T-helper 17 cell (primary cell): ENCODE measurements around the gene CLCN7. TPM values are rescaled to one million over a fixed set of nuclear protein-coding genes. Genes with fewer than 3 reads are reported as not detected.

Source experiments
- ATAC-seq: fragments of 150-1000 bp; cut with Tn5 transposase; 2 replicates; pipeline ENCODE4 v1.10.0; 2021; ENCODE audit warnings: mild to moderate bottlenecking, moderate library complexity
- DNase-seq, 3 donors: peaks; one replicate each; pipeline versions ENCODE4 v3.0.0 to v3.0.0-alpha.2; 2020 to 2021
- H3K9me3 ChIP-seq: one replicate; pipeline ENCODE4 v1.7.0; 2013; ENCODE audit warnings: low read length, mild to moderate bottlenecking; ENCODE audit not compliant: control insufficient read depth, poor library complexity, severe bottlenecking
- H3K27ac Mint-ChIP-seq: one replicate; pipeline ENCODE4 v1.8.0; 2022; ENCODE audit warnings: mild to moderate bottlenecking, moderate library complexity, mixed read lengths
- H3K27me3 Mint-ChIP-seq: one replicate; pipeline ENCODE4 v1.8.0; 2022; ENCODE audit warnings: mixed read lengths
- H3K36me3 Mint-ChIP-seq: one replicate; pipeline ENCODE4 v1.8.0; 2022; ENCODE audit warnings: low read depth, mixed read lengths
- H3K4me1 Mint-ChIP-seq: one replicate; pipeline ENCODE4 v1.8.0; 2022; ENCODE audit warnings: mild to moderate bottlenecking, mixed read lengths
- H3K4me3 Mint-ChIP-seq: one replicate; pipeline ENCODE4 v1.8.0; 2022; ENCODE audit warnings: mild to moderate bottlenecking, moderate library complexity, mixed read lengths
- total RNA-seq, 4 donors: library from RNA in 2 of 4; stranded (reverse) in 2 of 4; gene quantifications; one replicate each; pipeline ENCODE4 v1.2.3 and lab custom pipeline; 2022 to 2026

Gene CLCN7
- total RNA-seq, 2 donors from 2014 or later = 93.9 to 113 TPM

DNA sequence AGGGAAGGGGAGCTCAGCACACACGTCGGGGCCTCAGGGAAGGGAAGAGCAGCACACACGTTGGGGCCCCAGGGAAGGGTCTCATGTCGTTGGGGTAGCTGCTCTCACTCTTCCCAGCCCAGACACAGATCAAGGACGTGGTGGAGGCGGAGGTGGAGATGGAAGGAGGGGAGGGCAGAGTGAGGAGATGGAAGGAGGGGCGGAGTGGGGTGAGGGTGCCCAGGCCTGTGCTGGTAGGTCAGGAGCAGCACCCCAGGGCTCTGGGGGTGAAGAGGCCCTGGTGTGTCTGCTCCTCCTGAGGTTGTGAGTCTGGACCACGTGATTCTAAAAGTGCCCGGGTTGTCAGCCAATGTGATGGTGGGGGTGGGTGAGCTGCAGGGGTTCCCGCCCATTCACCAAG is 14.9 kb downstream of the CLCN7 start:
- H3K27me3 Mint-ChIP-seq = no peaks in the 10 kb centered on the region
- peaks cover 6% of the 10 kb centered on the region for H3K4me1 Mint-ChIP-seq
- H3K9me3 ChIP-seq = no peaks in the 10 kb centered on the region
- no peak overlapping the region for H3K4me3 Mint-ChIP-seq
- no peak overlapping the region for H3K27ac Mint-ChIP-seq
- no peak for ATAC-seq
- DNase-seq = no peak
- H3K36me3 Mint-ChIP-seq = no peaks in the 10 kb centered on the region

DNA sequence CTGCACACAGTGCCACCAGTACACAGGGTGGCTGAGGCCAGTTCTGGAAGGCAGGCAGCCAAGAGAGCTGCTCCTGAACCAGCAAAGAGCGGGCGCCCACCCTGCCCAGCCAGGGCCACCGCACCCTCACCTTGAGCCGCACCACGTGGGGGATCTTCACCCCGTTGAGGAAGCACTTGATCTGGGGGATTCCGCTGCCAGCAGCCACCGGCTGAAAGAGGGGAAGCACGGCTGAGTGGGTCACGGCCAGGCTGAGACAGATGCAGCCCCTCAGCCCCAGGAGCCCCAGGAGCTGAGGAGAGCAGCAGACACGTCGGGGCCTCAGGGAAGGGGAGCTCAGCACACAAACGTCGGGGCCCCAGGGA is 15.9 kb downstream of the CLCN7 start:
- no peak overlapping the region for H3K4me3 Mint-ChIP-seq
- peak; percentile 81 for ATAC-seq

DNA sequence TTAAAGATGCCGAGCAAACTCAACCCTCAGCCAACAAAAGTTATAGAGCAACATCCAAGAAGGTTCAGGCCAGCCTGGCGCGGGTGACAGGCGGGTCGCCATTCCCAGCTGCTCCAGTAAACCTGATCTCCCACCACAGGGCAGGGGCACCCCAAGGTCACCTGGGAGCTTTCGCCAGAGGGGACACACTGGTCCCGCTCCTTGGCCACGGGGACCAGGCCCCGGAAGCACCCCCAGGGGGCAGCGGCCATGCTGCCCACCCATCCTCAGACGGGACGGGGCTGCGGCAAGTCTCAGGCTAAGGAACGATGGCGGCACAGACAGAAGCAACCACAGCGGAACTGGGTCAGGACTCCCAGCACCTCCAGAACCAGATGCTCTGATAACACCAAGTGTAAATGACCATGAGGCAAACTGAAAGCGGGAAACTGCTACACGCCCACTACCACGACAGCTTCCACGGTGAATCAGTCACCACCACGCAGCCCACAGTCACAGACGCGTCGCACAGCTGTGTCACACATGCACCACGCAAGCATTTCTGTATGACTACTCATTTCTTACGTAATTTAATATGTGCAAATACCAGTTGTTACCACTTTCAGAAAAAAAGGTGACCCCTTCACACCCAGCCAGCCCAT is 16.4 kb downstream of the CLCN7 start:
- no peaks in the 10 kb centered on the region for H3K36me3 Mint-ChIP-seq
- H3K27me3 Mint-ChIP-seq = no peaks in the 10 kb centered on the region
- H3K9me3 ChIP-seq = no peaks in the 10 kb centered on the region
- H3K4me3 Mint-ChIP-seq = no peak overlapping the region
- peak overlapping the region; percentile 21 for H3K27ac Mint-ChIP-seq
- ATAC-seq (peak; percentile 52), DNase-seq (no peak)
- peaks cover 2% of the 10 kb centered on the region for H3K4me1 Mint-ChIP-seq

More for the DNA sequence above, 15.9 kb downstream of the CLCN7 start:
- Mint-ChIP-seq H3K4me1 (peaks cover 2% of the 10 kb centered on the region), H3K27me3 (no peaks in the 10 kb centered on the region), H3K36me3 (no peaks in the 10 kb centered on the region), H3K27ac (peak overlapping the region; percentile 21)
- H3K9me3 ChIP-seq = no peaks in the 10 kb centered on the region
- no peak for DNase-seq

DNA sequence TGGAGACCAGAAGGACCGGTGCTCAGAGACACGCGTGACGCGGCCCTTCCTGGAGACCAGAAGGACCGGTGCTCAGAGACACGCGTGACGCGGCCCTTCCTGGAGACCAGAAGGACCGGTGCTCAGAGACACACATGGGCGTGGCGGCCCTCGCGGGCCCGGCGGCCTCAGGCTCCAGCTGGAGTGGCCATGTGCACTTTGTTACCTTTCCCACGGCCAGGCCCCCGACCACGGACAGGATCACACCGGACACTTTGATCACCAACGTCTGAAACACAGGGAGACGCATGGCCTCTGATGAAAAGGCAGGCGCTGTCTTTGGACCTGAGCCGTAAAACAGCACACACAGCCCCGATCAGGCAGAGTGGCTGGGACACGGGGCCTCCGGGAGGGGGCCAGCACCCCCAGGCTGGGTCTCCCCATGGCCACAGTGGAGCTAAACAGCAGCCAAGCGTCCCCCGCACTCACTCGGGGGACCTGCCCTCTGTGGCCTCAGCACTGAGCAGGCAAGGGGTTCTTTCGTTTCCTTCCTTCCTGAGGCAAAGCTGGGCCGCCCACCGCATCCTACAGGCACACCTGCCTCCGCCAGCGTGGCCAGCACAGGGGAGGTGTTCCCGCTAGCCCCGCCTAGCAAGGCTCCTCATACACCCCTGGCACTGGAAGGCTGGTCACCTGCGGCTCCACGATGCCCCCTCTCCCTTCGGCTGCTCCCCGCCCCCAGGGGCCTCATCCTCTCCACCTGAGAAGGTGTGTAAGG is 17.2 kb downstream of the CLCN7 start:
- Mint-ChIP-seq H3K4me1 (peaks cover 2% of the 10 kb centered on the region), H3K36me3 (no peaks in the 10 kb centered on the region), H3K27me3 (no peaks in the 10 kb centered on the region), H3K4me3 (no peak overlapping the region), H3K27ac (no peak overlapping the region)
- H3K9me3 ChIP-seq = no peaks in the 10 kb centered on the region
- DNase-seq (no peak), ATAC-seq (no peak)

DNA sequence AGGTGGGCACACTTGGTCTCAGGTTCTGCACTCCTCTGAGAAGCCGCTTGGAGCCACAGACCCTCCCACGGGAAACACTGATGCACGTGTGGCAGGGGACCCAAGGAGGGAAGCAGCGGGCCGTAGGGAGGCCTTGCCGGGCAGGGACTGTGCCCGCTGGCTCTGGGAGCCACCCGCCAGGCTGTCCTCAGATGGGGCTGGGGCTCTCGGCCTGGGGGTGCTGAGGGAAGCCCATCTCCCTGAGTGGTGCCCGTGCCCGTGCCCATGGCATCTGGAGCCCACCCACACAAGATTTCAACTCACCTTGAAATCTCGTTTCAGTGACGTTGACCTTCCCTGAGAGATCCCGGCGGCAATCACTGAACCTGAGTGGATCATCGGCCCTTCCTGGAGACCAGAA is 17.9 kb downstream of the CLCN7 start:
- Mint-ChIP-seq H3K4me3 (no peak overlapping the region), H3K36me3 (no peaks in the 10 kb centered on the region), H3K27ac (no peak overlapping the region), H3K4me1 (no peaks in the 10 kb centered on the region), H3K27me3 (no peaks in the 10 kb centered on the region)
- no peak for DNase-seq
- no peak for ATAC-seq
- no peaks in the 10 kb centered on the region for H3K9me3 ChIP-seq

DNA sequence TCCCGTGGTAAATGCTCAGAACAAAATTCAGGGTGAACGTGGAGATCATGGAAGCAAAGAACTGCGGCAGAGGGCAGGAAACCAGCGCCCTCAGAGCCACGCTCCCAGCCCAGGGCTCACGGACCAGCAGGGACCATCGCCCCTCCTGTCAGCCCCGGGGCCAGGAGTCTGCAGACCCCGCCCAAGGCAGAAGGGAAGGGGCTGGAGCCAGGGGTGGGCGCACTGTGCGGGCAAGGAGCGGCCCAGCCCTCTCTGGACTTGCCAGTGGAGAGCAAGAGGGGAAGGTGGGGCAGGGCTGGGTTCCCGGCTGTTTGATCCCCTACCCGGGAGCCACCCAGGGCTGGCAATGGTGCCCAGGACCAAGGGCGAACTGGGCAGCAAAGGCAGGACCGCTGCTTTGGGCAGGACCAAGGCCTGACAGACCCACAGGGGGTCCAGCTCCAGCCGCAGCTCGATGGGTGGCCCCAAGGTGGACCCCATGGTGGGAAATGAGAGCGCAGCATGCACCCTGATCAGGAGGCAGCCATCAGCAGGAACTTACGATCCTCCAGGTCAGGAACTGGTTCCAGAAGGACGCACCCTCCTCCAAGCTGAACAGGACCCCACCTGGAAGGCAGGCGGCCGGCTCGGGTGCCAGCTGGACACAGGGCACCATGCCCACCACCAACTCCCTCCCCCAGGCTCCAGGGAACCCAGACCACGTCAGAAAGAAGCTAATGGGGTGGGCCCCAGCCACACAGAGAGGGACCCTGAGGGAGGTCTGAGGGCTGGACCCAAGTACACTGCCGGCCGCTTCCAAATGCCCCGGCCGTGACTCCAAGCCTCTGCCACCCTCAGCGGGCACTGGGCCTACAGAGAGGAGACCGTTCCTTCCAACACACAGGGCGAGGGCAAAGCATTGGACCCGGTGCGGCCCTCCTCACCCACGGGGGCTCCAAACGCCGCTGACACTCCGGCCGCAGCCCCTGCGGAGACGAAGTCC is 19.3 kb downstream of the CLCN7 start:
- no peak overlapping the region for H3K4me3 Mint-ChIP-seq
- H3K36me3 Mint-ChIP-seq = no peaks in the 10 kb centered on the region
- DNase-seq (no peak), ATAC-seq (no peak)
- H3K27ac Mint-ChIP-seq = no peak overlapping the region
- H3K27me3 Mint-ChIP-seq = no peaks in the 10 kb centered on the region
- no peaks in the 10 kb centered on the region for H3K4me1 Mint-ChIP-seq
- H3K9me3 ChIP-seq = no peaks in the 10 kb centered on the region

DNA sequence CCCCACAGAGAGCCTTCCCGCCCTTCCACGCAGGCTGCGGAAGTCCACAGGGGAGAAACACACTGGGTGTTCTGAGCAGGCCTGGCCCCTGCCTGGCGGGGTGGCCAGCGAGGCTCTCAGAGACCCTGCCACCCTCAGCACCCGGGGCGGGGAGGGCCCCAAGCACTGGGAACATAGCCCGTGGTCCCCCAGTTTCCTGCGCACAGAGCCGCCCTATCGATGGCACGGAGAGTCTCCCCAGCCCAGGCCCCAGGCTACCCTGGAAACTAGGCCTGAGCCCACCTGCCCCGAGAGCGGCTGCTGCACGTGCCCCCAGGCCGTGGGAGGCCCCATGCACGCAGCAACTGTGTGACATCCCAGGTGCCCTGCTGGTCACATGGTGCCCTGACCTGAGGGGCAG is 20.3 kb downstream of the CLCN7 start:
- H3K27me3 Mint-ChIP-seq = no peaks in the 10 kb centered on the region
- ATAC-seq (no peak), DNase-seq (no peak)
- H3K4me3 Mint-ChIP-seq = no peak overlapping the region
- H3K9me3 ChIP-seq = no peaks in the 10 kb centered on the region
- H3K36me3 Mint-ChIP-seq = no peaks in the 10 kb centered on the region
- no peak overlapping the region for H3K27ac Mint-ChIP-seq
- no peaks in the 10 kb centered on the region for H3K4me1 Mint-ChIP-seq

DNA sequence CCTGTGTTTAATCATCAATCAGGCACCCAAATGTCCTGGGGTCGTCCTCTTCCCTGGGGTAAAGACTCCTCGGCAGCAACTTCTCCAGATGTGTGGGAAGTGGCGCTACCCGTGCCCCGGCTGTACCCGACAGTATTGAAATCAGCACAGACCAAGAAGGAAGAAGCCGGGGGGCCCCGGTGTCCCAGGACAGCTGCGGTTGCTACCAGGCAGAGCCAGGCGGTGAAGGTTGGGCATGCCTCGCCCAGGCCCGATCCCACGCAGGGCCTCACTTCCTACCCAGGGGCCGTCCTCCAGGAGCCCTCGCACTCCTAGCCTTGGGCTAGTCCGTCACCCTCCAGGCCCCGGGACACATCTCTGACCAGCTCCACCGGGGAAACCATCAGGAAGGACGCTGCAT is 21.5 kb downstream of the CLCN7 start:
- ATAC-seq (no peak), DNase-seq (no peak)
- no peaks in the 10 kb centered on the region for H3K4me1 Mint-ChIP-seq
- H3K9me3 ChIP-seq = no peaks in the 10 kb centered on the region
- no peak overlapping the region for H3K4me3 Mint-ChIP-seq
- no peaks in the 10 kb centered on the region for H3K36me3 Mint-ChIP-seq
- H3K27me3 Mint-ChIP-seq = no peaks in the 10 kb centered on the region
- H3K27ac Mint-ChIP-seq = peak overlapping the region; percentile 4

DNA sequence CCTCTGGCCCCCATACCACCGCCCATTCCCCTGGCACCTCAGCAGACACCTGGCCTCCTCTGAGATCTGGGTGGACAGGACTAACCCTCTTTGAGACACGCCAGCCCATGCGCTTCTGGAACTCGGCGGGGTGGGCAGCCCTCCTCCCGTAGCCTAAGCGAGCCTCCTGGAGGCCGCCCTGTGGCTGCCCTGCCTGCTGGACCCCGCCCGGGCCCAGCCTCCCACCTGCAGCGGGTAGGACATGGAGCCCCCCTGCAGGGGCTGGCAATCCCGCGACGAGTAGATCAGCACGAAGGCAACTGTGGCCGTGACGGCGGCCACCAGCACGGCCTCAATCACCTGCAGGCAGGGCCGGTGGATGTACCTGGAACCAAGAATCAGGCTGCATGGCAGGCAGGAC is 22.3 kb downstream of the CLCN7 start:
- H3K9me3 ChIP-seq = no peaks in the 10 kb centered on the region
- no peak for DNase-seq
- Mint-ChIP-seq H3K27ac (no peak overlapping the region), H3K36me3 (no peaks in the 10 kb centered on the region), H3K4me1 (no peaks in the 10 kb centered on the region), H3K27me3 (no peaks in the 10 kb centered on the region), H3K4me3 (peak overlapping the region; percentile 39)
- ATAC-seq = no peak

DNA sequence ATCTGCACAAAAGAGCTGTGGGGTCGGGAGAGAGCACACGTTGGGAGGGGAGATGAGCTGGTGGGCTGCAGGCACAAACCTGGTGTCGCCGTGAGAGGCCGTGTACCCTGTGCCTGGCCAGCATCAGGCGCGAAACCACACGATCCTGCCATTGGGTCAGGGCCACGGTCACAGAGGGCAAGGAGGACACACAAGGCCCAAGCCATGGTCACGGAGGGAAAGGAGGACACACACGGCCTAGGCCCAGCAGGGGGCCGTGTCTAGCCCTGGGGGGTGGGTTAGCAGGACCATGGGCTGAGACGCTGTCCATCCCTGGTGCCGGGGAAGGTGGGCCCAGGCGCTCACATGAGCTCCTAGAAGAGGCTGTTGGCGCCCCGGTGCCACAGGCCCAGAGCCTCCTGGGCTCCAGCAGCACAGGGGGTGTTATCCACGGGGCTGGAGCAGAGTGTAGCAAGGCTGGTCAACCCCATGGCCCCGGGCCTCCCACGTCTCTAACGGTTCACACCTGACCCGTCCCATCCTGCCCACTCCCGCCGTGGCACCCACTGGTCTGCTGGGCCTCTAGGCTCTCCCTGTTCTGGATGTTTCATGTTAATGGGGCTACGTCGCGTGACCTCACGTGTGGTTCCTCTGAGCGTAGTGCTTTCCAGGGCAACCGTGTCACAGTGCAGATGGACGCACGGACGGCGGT is 23.0 kb downstream of the CLCN7 start:
- DNase-seq (no peak), ATAC-seq (no peak)
- H3K36me3 Mint-ChIP-seq = no peaks in the 10 kb centered on the region
- no peaks in the 10 kb centered on the region for H3K27me3 Mint-ChIP-seq
- H3K4me3 Mint-ChIP-seq = no peak overlapping the region
- no peaks in the 10 kb centered on the region for H3K4me1 Mint-ChIP-seq
- no peak overlapping the region for H3K27ac Mint-ChIP-seq
- no peaks in the 10 kb centered on the region for H3K9me3 ChIP-seq

DNA sequence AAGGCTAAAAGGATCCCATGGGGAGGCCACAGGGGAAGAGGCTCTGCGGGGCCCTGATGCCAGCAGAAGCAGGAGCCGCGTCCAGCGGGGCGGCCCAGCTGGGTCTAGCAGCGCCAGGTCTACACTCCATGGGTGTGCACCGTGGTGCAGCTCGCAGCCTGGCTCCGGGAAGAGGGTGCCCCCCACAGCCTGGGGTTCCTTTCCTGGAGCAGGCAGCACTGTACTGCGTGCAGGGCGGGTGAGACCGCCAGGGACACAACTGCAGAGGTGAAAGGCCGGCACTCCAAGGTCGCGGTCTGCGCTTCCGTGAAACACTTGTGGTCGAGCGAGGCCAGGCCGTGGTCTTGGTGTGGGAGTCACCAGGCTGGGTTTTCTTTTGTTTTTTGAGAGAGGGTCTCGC is 24.0 kb downstream of the CLCN7 start:
- no peaks in the 10 kb centered on the region for H3K9me3 ChIP-seq
- Mint-ChIP-seq H3K36me3 (no peaks in the 10 kb centered on the region), H3K4me1 (no peaks in the 10 kb centered on the region), H3K4me3 (no peak overlapping the region), H3K27ac (no peak overlapping the region), H3K27me3 (no peaks in the 10 kb centered on the region)
- no peak for ATAC-seq
- DNase-seq = no peak

DNA sequence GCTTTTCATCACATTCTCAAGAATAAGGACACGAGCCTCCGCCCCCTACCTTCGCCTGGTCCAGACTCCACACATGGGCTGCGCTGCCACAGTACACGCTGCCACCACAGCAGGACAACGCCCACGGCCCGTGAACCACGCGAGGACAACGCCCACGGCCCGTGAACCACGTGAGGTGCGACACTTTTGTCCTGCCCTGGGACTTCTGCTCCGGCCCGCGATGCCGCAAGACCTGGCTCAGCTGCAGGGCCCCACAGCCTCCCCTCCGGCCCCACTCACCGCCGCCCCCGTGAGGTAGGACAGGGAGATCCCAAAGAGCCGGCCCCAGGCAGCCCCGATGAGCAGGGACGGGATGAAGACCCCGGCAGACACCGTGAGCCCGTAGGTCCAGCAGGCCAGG is 24.6 kb downstream of the CLCN7 start:
- DNase-seq = no peak
- H3K27ac Mint-ChIP-seq = no peak overlapping the region

More for the DNA sequence above, 24.6 kb downstream of the CLCN7 start:
- no peaks in the 10 kb centered on the region for H3K9me3 ChIP-seq
- H3K27me3 Mint-ChIP-seq = no peaks in the 10 kb centered on the region
- no peaks in the 10 kb centered on the region for H3K36me3 Mint-ChIP-seq
- no peaks in the 10 kb centered on the region for H3K4me1 Mint-ChIP-seq
- ATAC-seq = no peak
- H3K4me3 Mint-ChIP-seq = no peak overlapping the region
